Measurements from ENCODE around the gene OSMR. TPM values are rescaled to one million over a fixed set of nuclear protein-coding genes. Genes with fewer than 3 reads are reported as not detected.

OSMR gene
- total RNA-seq, 1 donor from 2014 or later: 0.58 TPM

DNA sequence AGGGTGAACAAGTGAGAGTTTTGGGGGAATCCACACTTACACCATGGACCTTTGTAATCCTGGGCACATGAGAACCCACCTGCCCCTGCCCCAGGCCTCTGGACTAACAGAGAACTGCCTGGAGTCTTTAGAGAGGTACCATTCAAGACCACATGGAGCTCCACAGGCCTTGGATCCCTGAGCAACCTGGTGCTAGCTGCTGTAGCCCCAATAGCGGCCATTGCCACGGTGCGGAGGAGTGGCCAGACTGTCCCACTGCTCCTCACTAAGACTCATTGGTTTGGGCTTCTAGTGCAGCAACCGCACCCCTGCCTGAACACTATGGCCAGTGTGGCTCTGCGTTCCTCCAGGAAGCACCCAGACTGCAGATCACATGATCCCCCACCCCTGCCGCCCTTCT is 45.8 kb downstream of the OSMR start:
- Mint-ChIP-seq H3K4me3 (no peak overlapping the region), H3K9me3 (peaks cover 12% of the 10 kb centered on the region), H3K27ac (no peak overlapping the region), H3K27me3 (ENCODE audit: insufficient read depth, low read depth) (peaks cover 2% of the 10 kb centered on the region), H3K36me3 (no peaks in the 10 kb centered on the region), H3K4me1 (peaks cover 5% of the 10 kb centered on the region)
- H3F3A ChIP-seq (ENCODE audit: low read depth): no peaks in the 10 kb centered on the region
- no peak overlapping the region for H2AFZ ChIP-seq (replicated peaks)
- DNase-seq (ENCODE audit: low spot score): no peak
- no peak overlapping the region for H3K4me2 ChIP-seq
- no peaks in the 10 kb centered on the region for H3K79me2 ChIP-seq (ENCODE audit: low read depth)
- no peak overlapping the region for H3K4me3 ChIP-seq
- H3K9me3 ChIP-seq (ENCODE audit: low read depth): no peaks in the 10 kb centered on the region
- H3K27me3 ChIP-seq: no peaks in the 10 kb centered on the region
- no peak overlapping the region for H3K9ac ChIP-seq
- TF ChIP-seq, protein P1, sequence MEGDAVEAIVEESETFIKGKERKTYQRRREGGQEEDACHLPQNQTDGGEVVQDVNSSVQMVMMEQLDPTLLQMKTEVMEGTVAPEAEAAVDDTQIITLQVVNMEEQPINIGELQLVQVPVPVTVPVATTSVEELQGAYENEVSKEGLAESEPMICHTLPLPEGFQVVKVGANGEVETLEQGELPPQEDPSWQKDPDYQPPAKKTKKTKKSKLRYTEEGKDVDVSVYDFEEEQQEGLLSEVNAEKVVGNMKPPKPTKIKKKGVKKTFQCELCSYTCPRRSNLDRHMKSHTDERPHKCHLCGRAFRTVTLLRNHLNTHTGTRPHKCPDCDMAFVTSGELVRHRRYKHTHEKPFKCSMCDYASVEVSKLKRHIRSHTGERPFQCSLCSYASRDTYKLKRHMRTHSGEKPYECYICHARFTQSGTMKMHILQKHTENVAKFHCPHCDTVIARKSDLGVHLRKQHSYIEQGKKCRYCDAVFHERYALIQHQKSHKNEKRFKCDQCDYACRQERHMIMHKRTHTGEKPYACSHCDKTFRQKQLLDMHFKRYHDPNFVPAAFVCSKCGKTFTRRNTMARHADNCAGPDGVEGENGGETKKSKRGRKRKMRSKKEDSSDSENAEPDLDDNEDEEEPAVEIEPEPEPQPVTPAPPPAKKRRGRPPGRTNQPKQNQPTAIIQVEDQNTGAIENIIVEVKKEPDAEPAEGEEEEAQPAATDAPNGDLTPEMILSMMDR (IDR thresholded peaks at IDR 0.05): no peak
- TF ChIP-seq EZH2 (IDR thresholded peaks at IDR 0.05) (no peak), EZH2phosphoT487 (IDR thresholded peaks at IDR 0.05) (no peak)
- peaks cover 9% of the 10 kb centered on the region for H3K4me1 ChIP-seq
- H4K20me1 ChIP-seq (ENCODE audit: low read depth): no peaks in the 10 kb centered on the region
- no peak overlapping the region for H3K27ac ChIP-seq
- H3K36me3 ChIP-seq: no peaks in the 10 kb centered on the region

DNA sequence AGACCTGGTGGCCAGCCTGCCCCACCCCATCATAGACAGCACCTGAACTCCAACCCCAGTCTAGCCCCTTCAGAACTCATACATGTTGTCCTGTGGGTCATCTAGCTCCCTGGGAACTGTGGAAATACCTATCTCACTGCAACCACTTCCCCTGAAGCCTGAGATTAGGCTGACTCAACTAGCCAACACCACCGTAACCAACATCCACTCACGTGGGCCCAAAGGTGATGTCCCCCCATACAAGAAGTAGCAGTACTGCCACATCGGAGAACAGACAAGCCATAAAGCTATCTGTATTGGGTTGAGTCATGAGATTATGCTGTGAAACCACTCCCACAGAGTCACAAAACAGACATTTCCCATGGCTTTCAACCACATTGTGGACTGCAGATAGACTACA is 46.6 kb downstream of the OSMR start:
- H3K27ac Mint-ChIP-seq: no peak overlapping the region
- Histone ChIP-seq H3K4me1 (peaks cover 9% of the 10 kb centered on the region), H3K27me3 (no peaks in the 10 kb centered on the region), H3K9me3 (ENCODE audit: low read depth) (no peaks in the 10 kb centered on the region), H3K79me2 (ENCODE audit: low read depth) (no peaks in the 10 kb centered on the region), H3K27ac (no peak overlapping the region), H3K36me3 (no peaks in the 10 kb centered on the region), H3K4me3 (no peak overlapping the region), H4K20me1 (ENCODE audit: low read depth) (no peaks in the 10 kb centered on the region), H3K9ac (no peak overlapping the region), H3K4me2 (no peak overlapping the region), H3F3A (ENCODE audit: low read depth) (no peaks in the 10 kb centered on the region), H2AFZ (replicated peaks) (no peak overlapping the region)
- DNase-seq (ENCODE audit: low spot score): no peak
- no peak for TF ChIP-seq EZH2 (IDR thresholded peaks at IDR 0.05)
- TF ChIP-seq EZH2phosphoT487 (IDR thresholded peaks at IDR 0.05): no peak
- TF ChIP-seq, protein P1 (IDR thresholded peaks at IDR 0.05): no peak
- H3K27me3 Mint-ChIP-seq (ENCODE audit: insufficient read depth, low read depth): peaks cover 2% of the 10 kb centered on the region
- H3K4me1 Mint-ChIP-seq: peaks cover 5% of the 10 kb centered on the region
- H3K4me3 Mint-ChIP-seq: no peak overlapping the region
- peaks cover 15% of the 10 kb centered on the region for H3K9me3 Mint-ChIP-seq
- H3K36me3 Mint-ChIP-seq: no peaks in the 10 kb centered on the region

DNA sequence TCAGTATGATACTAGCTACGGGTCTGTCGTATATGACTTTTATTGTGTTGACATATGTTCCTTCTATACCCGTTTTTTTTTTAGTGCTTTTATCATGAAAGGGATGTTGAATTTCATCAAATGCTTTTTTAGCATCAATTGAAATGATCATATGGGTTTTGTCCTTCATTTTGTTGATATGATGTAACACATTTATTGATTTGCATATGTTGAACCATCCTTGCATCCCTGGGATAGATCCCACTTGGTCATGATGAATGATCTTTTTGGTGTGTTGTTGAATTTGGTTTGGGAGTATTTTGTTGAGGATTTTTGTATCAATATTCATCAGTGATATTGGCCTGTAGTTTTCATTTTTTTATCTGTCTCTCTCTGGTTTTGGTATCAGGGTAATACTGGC is 50.9 kb downstream of the OSMR start:
- no peak for DNase-seq (ENCODE audit: low spot score)
- H3K9me3 ChIP-seq (ENCODE audit: low read depth): no peaks in the 10 kb centered on the region
- no peak overlapping the region for H3K27ac Mint-ChIP-seq

DNA sequence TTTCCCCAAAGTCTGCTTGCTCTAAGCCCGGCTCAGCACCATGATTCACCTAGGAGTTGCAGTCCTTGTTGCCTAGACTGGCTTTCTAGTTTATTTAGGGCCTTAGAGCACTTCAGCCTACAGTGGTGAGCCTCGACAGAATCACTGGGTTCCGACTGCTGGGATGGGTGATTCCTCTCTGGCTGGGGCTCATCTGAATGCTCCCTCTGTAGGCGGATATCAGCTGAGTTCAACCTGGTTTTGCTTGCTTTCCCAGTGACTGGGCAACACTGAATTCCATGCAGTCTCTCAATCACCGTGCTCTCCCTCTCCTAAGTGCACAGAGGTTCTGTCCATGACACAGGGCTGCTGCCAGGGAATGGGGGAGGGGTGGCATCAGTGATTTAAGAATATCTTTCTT is 54.1 kb downstream of the OSMR start:
- Histone ChIP-seq H2AFZ (replicated peaks) (no peak overlapping the region), H3K27ac (no peak overlapping the region), H3F3A (ENCODE audit: low read depth) (no peaks in the 10 kb centered on the region), H3K4me2 (no peak overlapping the region), H3K4me1 (no peaks in the 10 kb centered on the region), H3K4me3 (no peak overlapping the region), H3K79me2 (ENCODE audit: low read depth) (no peaks in the 10 kb centered on the region), H3K27me3 (no peaks in the 10 kb centered on the region), H3K36me3 (no peaks in the 10 kb centered on the region), H3K9ac (no peak overlapping the region), H3K9me3 (ENCODE audit: low read depth) (no peaks in the 10 kb centered on the region), H4K20me1 (ENCODE audit: low read depth) (no peaks in the 10 kb centered on the region)
- Mint-ChIP-seq H3K4me3 (no peak overlapping the region), H3K36me3 (no peaks in the 10 kb centered on the region), H3K27ac (no peak overlapping the region), H3K9me3 (peaks cover 15% of the 10 kb centered on the region), H3K4me1 (no peaks in the 10 kb centered on the region), H3K27me3 (ENCODE audit: insufficient read depth, low read depth) (peaks cover 2% of the 10 kb centered on the region)
- TF ChIP-seq EZH2phosphoT487 (IDR thresholded peaks at IDR 0.05) (no peak), EZH2 (IDR thresholded peaks at IDR 0.05) (no peak)
- TF ChIP-seq, protein P1 (IDR thresholded peaks at IDR 0.05): no peak
- no peak for DNase-seq (ENCODE audit: low spot score)

More for the DNA sequence above, 50.9 kb downstream of the OSMR start:
- Histone ChIP-seq H3K36me3 (no peaks in the 10 kb centered on the region), H2AFZ (replicated peaks) (no peak overlapping the region), H3K4me3 (no peak overlapping the region), H3K27ac (no peak overlapping the region), H3K79me2 (ENCODE audit: low read depth) (no peaks in the 10 kb centered on the region), H3K4me2 (no peak overlapping the region), H3F3A (ENCODE audit: low read depth) (no peaks in the 10 kb centered on the region), H3K27me3 (no peaks in the 10 kb centered on the region), H4K20me1 (ENCODE audit: low read depth) (no peaks in the 10 kb centered on the region), H3K4me1 (no peaks in the 10 kb centered on the region), H3K9ac (no peak overlapping the region)
- Mint-ChIP-seq H3K9me3 (peaks cover 15% of the 10 kb centered on the region), H3K4me3 (no peak overlapping the region), H3K36me3 (no peaks in the 10 kb centered on the region), H3K4me1 (no peaks in the 10 kb centered on the region), H3K27me3 (ENCODE audit: insufficient read depth, low read depth) (peaks cover 2% of the 10 kb centered on the region)
- TF ChIP-seq EZH2 (IDR thresholded peaks at IDR 0.05): no peak
